ENCODE results near the gene TBC1D22A. TPM values are rescaled to one million over a fixed set of nuclear protein-coding genes. Genes with fewer than 3 reads are reported as not detected.

Gene TBC1D22A
- total and polyA plus RNA-seq, 10 of the 15 experiments (the other 5 are each of a cell fraction or from before 2014, with no cell fraction given), result 0.63 to 44.7 (median 27.4) TPM

GRCh38 chr22:47187176-47187957 lies 424.9 kb downstream of the TBC1D22A start:
- no peak overlapping the region for H3K27ac ChIP-seq (ENCODE audit: control insufficient read depth, insufficient read depth)
- H3K4me2 ChIP-seq (ENCODE audit: control insufficient read depth, insufficient read depth), result no peak overlapping the region
- RAD21 ChIA-PET (ENCODE audit: unreplicated experiment), result no interaction called here
- in situ Hi-C loops (cut with MboI) (no loop called here), intact Hi-C loops (cut with micrococcal nuclease; ENCODE audit: unreplicated experiment) (no loop called here)
- SMC1A ChIA-PET (ENCODE audit: uncharacterized antibody, unreplicated experiment), result no interaction called here
- TF ChIP-seq, protein P1, sequence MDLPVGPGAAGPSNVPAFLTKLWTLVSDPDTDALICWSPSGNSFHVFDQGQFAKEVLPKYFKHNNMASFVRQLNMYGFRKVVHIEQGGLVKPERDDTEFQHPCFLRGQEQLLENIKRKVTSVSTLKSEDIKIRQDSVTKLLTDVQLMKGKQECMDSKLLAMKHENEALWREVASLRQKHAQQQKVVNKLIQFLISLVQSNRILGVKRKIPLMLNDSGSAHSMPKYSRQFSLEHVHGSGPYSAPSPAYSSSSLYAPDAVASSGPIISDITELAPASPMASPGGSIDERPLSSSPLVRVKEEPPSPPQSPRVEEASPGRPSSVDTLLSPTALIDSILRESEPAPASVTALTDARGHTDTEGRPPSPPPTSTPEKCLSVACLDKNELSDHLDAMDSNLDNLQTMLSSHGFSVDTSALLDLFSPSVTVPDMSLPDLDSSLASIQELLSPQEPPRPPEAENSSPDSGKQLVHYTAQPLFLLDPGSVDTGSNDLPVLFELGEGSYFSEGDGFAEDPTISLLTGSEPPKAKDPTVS (IDR thresholded peaks at IDR 0.05; ENCODE audit: low read depth, low read length), result no peak
- TF ChIP-seq ZNF384 (IDR thresholded peaks at IDR 0.05; ENCODE audit: borderline replicate concordance, low read depth, low read length), result no peak
- TF ChIP-seq LARP7 (IDR thresholded peaks at IDR 0.05), result no peak
- no peak for TF ChIP-seq IKZF1 (conservative IDR thresholded peaks at IDR 0.05)
- DNase-seq (ENCODE audit: low read depth, low spot score) (no peak), ATAC-seq (no peak), FAIRE-seq (no peak)
- no peaks in the 10 kb centered on the region for H3K9me3 ChIP-seq (replicated peaks; ENCODE audit: control insufficient read depth, insufficient read depth, low read length)
- H3K79me2 ChIP-seq (ENCODE audit: control insufficient read depth, insufficient read depth, low read length), result no peaks in the 10 kb centered on the region
- CTCF ChIA-PET, result no interaction called here
- H3K27me3 ChIP-seq (replicated peaks in 1 of 2; ENCODE audit: control insufficient read depth in 2 of 2, insufficient read depth in 2 of 2, low read length in 1 of 2), result no peaks in the 10 kb centered on the region
- no peaks in the 10 kb centered on the region for H3K4me1 ChIP-seq (ENCODE audit: control insufficient read depth, insufficient read depth, low read length)
- WGBS (ENCODE audit: insufficient coverage, insufficient replicate concordance, low lambda C conversion rate, missing lambda C conversion rate), result 68% methylated on average over 9 of the region's 9 CpGs
- H3K4me3 ChIP-seq, result no peak overlapping the region
- no TSS peak for BruUV-seq (replicated peaks)
- no peak overlapping the region for H2AFZ ChIP-seq (ENCODE audit: control insufficient read depth, low read depth, low read length)
- POLR2A ChIA-PET, result no interaction called here
- no peak overlapping the region for H3K9ac ChIP-seq (ENCODE audit: control insufficient read depth, insufficient read depth, low read length)
- no peaks in the 10 kb centered on the region for H4K20me1 ChIP-seq (ENCODE audit: control insufficient read depth, insufficient read depth)
- H3K36me3 ChIP-seq (ENCODE audit: control insufficient read depth in 2 of 2, insufficient read depth in 2 of 2, low read length in 1 of 2), result no peaks in the 10 kb centered on the region

All from GM12878 (cell line).